Measurements from ENCODE around the gene STMN1.

The STMN1 gene

DNA sequence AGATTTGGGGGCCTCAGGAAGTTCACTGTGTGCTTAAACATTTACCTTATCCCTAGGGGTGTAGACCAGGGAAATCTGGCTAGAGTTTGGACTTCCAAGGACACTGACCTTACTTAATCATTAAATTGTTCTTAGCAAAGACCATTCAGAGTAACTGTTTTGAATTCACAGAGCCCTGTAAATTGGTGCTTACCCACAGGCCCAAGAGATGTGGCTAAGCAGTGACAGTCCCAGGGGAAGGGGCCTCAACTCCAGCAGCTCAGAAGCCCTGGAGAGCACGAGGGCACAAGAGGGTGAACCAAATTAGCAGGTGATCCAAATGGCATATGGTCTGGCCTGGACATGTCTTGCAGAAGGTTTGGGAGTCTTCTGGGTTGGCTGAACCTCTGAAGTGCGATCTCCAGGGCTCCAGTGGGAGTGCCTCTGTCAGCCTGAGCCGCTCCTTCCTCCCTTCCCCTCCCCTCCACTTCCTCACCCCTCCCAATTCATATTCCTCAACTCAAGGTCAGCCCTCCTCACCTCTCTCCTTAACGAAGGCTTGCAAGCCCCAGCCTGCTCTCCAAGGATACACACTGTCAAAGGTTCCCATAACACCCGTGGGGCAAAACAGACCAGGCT lies 35.0 kb downstream of the STMN1 start:
- DNase-seq (ENCODE audit: low read depth) = no peak

DNA sequence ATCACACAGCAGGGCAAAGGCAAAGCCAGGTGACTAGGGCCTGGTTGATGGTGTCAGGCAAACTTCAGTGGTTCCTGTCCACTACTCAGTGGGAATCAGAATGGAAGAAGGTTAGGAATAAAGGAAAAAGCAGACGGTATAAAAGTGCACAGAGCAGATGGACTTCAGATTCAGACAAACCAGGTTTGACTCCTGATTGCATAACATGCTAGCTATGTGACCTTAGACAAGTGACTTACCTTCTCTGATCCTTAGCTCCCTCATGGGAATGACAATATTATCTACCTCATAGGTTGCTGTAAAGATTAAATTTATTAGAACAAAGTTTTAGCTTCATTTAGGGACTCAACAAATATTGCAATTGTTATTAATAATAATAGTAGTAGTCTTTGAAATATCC lies 35.6 kb downstream of the STMN1 start:
- DNase-seq (ENCODE audit: low read depth) = no peak

DNA sequence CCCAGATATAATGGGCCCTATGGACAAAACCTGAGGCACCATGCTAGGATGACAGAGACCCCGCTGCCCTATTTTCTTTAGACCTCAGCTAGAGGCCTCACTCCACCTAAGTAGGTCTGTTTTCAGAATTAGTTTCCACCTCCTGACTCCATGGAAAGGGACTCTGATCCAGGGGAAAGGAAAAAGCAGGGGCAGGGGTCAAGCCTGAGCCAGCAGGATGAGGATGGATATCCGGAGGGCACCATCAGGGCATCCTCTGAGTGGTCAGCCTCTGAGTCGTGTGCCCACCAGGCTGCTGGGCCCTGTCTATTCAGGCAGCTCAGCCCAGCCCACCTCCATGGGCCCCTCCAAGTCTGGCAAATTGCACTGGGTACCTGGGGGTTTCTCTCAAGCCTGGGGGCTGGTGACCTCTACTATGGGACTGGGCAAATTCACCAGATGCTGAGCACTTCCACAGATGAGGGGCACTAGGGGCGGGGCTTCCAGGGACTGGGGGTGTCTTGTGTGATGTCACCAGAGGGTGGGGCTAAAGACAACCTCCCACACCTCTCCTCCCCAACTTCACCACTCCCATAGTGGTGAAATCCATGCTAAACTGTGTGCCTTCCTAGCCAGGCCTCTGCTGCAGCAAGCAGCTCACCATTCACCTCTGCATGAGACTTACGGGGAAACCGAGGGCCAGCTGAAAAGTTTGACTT lies 36.2 kb downstream of the STMN1 start:
- DNase-seq (ENCODE audit: low read depth) = no peak

DNA sequence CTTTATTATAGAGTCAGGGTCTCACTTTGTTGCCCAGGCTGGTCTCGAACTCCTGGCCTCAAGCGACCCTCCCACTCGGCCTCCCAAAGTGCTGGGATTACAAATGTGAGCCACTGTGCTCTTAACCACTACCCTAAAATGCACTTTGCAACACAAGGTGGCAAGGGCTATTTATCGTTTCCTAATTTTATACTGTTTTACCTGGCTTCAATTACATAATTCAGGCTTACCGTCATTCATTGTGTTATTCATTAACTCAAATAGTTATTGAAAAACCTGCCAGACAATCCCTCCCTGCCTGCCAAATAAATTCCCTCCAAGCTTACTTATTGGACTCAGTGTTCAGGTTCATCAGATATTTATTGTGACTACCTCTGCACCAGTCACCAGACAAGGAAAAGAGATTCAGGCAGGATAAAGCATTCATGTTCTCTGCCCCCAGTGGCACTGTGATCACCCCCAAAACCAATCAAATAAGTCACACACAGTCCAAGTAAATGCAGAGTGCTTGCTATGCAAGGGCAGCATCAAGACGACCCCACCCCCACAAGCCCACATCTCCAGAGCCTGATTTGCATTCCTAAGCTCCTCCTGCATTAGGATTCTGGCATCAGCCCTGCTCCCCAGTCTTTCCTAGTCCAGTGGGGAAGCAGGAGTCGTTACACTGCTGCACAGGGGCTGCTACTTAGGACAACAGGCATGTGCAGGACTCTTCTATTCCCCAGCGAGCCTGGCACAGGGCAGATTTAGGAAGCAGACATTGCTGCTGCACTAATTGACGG lies 38.8 kb downstream of the STMN1 start:
- DNase-seq (ENCODE audit: low read depth) = no peak

DNA sequence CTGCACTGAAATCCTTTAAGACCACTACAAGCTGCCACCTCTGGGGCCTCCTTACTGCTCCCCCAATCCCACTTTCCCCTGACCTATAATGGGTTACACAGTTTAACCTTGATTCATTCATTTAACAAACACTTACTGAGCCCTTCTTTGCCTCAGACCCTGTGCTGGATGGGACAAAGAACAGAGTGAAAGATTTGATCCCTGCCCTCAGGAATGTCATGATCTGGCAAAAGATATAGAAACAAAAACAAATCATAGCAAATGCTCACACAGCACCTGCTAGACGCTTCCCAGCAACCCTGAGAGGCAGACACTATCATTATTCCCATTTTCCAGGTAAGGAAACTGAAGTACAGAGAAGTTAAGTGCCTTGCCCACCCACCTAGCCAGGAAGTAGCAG lies 39.9 kb downstream of the STMN1 start:
- DNase-seq (ENCODE audit: low read depth) = no peak

DNA sequence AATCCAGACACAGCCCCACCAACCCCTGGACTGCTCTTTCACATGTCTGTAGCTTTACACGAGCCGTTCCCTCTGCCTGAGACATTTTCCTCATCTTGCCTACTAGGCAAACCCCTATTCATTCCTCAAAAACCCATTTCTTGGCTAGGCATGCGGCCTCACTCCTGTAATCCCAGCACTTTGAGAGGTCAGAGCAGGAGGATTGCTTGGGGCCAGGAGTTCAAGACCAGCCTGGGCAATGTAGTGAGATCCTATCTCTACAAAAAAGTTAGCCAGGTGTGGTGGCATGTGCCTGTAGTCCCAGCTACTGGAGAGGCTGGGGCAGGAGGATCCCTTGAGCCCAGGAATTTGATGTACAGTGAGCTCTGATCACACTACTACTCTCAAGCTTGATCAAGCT lies 41.8 kb downstream of the STMN1 start:
- no peak for DNase-seq (ENCODE audit: low read depth)

DNA sequence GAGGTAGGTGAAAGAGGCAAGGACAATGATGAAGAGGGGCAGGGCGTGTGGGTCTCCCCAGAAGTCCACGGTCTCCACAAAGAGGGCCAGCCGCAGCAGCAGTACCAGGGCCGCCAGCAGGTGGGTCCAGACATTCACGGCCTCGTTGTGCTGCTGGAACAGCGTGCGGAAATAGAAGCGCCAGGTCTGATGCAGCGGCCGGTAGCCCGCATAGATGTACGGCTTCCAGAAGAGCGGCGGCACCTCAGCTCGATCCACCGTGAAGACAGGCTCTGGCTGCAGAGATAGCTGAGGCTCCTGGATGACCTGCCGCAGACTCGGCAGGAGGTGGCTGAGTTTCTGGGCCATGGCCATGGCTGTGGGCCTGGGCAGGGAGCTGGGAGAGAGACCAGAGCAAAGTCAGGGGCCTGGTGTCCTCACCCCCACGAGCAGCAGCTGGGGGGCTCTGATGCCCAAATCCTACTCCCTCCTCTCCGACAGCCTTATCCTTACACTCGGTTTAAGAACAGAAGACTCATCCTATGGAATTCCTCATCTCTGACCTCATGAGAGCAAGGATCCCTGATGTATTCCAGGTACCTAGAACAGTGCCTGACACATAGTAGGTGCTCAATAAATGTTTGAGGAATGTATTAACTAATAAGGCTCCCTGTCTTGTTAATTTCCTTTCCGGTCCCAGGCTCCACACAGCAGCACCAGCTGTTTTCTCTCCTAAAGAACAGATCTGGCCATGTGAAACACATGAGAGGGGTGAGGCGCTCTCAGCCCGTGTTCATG lies 42.5 kb downstream of the STMN1 start:
- DNase-seq (ENCODE audit: low read depth) = no peak

DNA sequence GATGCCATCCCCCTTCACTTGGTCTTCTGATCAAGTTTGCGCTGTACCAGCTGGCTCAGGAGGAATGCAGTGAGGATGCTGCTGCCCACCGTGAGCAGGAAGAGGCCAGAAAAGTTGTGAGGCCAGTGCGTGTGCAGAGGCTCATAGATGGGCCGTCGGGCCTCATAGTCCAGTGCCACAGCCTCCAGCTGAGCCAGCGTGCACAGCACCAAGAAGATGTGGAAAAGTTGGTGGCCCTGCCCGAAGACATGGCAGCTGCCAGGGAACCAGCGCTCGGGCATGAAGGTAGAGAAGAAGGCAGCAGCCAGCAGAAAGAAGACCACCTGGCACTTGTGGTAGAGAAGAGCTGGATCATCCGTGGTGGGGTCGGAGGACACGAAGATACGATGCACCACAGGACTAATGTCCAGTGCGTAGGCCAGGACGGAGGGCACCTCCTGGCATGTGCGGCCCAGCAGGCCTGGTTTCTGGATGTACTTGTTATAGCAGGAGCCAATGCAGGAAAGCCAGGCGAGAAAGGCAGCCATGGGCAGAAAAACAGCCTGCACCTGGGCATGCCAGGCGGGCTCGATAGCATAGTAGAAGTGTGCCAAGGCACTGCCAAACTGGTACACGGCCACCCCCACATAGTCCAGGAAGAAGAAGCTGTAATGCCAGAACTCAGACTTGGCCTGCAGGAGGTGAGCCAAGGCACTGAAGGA lies 43.3 kb downstream of the STMN1 start:
- no peak for DNase-seq (ENCODE audit: low read depth)

DNA sequence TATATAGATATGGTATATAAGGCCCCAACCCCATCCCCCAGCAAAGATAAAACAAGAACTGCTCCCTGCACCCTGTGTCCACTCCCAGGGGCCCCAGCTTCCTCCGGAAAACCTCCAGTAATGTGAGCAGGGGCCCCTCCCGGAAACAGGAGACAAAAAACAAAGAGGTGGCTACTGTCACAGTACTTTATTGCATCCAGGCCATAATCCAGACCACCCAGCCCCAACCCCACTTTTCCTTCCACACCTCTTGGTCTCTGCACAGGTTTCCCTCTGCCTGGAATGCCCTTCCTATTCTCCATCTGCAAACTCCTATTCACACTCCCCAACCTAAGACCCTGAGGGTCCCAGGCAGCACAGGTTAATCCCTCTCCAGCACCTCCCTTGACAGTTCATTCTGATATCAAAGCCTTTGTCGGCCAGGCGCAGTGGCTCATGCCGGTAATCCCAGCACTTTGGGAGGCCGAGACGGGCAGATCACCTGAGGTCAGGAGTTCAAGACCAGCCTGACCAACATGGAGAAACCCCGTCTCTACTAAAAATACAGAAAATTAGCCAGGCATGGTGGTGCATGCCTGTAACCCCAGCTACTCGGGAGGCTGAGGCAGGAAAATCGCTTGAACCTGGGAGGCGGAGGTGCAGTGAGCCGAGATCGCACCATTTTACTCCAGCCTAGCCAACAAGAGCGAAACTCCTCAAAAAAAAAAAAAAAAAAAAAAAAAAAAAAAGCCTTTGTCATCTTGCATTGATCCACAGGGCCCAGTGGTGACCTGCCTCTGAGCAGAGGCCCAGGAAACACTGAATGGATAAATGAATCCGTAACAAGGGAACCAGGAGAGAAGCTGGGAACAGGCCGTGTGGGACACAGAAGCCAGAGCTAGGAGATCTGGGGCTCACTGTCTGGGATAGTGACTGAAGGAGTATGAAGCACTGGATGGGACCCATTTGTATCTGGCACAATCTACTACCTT lies 44.6 kb downstream of the STMN1 start:
- DNase-seq (ENCODE audit: low read depth) = no peak

DNA sequence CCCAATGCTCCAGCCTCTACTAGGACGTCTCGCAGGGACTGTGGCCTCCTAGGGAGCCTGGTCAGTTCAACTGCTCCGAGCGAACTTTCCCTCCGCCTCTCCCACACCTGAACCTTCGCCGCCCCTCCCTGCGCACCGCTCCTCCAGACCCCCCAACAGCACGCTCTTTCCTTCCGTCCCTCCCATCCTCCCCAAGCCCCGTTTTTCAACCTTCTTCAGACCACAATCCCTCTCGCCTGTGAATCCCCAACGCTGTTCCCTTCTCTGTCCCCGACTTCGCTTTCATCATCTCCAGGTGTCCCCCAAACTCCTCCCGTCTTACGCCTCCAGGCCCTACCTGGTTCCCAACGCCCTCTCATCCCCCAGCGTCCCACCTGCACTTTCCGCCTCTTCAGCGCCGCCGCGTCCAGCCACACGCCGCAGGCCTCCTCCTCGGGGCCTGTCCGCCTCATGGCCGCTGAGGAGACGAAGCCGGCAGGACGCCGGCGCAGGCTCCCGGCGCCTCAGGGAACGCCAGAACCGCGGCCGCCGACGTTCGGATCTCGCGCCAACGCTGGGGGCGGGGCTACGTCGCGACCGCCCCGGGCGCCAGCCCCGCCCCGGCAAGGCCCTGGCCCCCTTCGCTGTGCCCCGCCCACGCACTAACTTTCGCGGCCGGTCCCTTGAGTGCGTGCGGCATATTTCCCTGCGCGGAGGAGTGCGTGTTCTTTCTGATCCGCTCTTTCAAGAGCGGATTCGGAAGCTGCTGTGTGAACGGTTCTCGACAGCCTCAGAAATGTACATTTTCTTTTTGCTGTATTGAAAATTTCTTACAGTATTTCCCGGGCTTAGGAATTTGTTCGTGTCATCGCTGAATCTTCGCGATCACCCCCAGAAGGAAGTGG lies 47.1 kb downstream of the STMN1 start, which contains the start of gene AUNIP:
Gene AUNIP (minus strand): TSS at position 552 of the 884 bp plus-strand sequence. CDS start 100 bp downstream, at position 452.
- peak; percentile 89 for DNase-seq (ENCODE audit: low read depth)

DNA sequence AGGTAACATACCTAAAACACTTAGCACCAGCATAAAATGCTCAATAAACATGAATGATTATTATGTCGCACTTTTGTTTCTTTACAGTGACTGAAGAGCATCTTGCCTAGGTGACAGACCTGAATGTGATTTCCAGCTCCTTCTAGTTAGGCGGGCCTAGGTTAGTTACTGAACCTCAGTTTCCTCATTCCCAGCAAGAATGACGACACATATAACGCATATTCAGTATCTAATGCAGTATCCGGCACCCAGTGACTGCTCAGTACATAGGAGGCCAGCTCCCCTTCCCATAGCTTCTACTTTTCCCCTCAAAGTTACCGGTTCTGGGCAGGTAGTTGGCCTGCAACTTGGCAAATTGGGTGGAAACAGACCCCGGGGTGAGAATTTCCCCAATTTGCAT lies 47.7 kb downstream of the STMN1 start:
- no peak for DNase-seq (ENCODE audit: low read depth)

DNA sequence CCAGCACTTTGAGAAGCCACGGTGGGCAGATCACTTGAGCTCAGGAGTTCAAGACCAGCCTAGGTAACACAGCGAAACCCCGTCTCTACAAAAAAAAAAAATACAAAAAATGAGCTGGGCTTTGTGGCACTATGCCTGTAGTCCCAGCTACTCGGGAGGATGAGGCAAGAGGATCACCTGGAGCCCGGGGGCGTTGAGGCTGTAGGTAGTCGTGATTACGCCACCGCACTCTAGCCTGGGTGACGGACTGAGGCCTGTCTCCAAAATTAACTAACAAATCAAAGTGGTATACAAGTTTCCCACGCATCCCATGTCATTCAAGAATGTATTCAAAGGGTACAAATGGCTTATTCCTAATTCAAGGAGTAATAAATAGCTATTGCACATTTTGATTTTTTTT lies 49.4 kb downstream of the STMN1 start:
- no peak for DNase-seq (ENCODE audit: low read depth)

DNA sequence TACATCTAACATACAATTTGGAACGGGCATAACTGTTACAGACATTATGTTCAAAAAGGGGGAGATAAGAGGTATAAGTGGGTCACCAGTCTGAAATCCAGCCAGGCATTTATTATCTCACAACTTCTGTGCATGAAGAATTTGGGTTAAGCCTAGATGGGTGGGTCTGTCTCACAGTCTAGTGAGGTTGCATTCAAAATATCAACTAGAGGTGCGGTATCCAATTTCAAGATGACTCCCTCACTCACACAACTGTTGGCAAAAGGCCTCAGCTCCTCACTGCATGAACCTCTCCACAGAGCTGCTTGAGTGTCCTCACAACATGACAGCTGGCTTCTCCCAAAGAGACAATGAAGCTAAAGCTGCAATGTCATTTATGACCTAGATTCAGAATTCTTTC lies 51.7 kb downstream of the STMN1 start:
- DNase-seq (ENCODE audit: low read depth) = no peak

Measured in activated T-cell treated with anti-CD3 and anti-CD28 coated beads for 1 hour (primary cell).